Stimulated activated naive B cell treated with anti-CD40 and anti-IgM and Interleukin-4, amounts not matched to agents 10 μg/mL and 1 μg/mL and 100 μg/mL, for 72 hours (primary cell): ENCODE results near the gene TRIM37.
A peak's percentile ranks its signal among the peaks of the same experiment; 100 is the strongest.
"Not testable (repeated sequence)": the region's sequence is repeated elsewhere in the genome, so short reads cannot be mapped to it uniquely, and the experiment has no call there.

ENCODE experiments used
- ATAC-seq, 2 donors: fragments of 150-1000 bp; cut with Tn5 transposase; replicated peaks; 2 replicates each; pipeline ENCODE4 v1.10.0; 2021; ENCODE audit warnings: moderate library complexity in 1 of 2
- DNase-seq: peaks from one replicate; pipeline ENCODE4 v3.0.0; 2021
- H3K27ac Mint-ChIP-seq: one replicate; pipeline ENCODE4 v1.8.0; 2022; ENCODE audit warnings: mild to moderate bottlenecking, mixed read lengths
- H3K27me3 Mint-ChIP-seq, 2 donors: one replicate each; pipeline ENCODE4 v1.8.0; 2022; ENCODE audit warnings: mixed read lengths in 2 of 2
- H3K36me3 Mint-ChIP-seq, 2 donors: one replicate each; pipeline ENCODE4 v1.8.0; 2022; ENCODE audit warnings: mixed read lengths in 2 of 2, mild to moderate bottlenecking in 1 of 2
- H3K4me1 Mint-ChIP-seq, 2 donors: one replicate each; pipeline ENCODE4 v1.8.0; 2022; ENCODE audit warnings: mixed read lengths in 2 of 2, mild to moderate bottlenecking in 1 of 2
- H3K4me3 Mint-ChIP-seq, 2 donors: one replicate each; pipeline ENCODE4 v1.8.0; 2022; ENCODE audit warnings: mild to moderate bottlenecking in 2 of 2, mixed read lengths in 2 of 2, moderate library complexity in 1 of 2
- H3K9me3 Mint-ChIP-seq, 2 donors: one replicate each; pipeline ENCODE4 v1.8.0; 2022; ENCODE audit warnings: mixed read lengths in 2 of 2, mild to moderate bottlenecking in 1 of 2

TRIM37 gene

GRCh38 chr17:58980706-58981481, 125.8 kb downstream of the TRIM37 start:
- H3K36me3 Mint-ChIP-seq: no peaks in the 10 kb centered on the region

GRCh38 chr17:58976541-58976940, 130.1 kb downstream of the TRIM37 start:
- Mint-ChIP-seq H3K27ac (no peak overlapping the region), H3K9me3 (no peaks in the 10 kb centered on the region), H3K36me3 (no peaks in the 10 kb centered on the region), H3K4me1 (peaks cover 7 to 27% of the 10 kb centered on the region in 2 donors), H3K27me3 (no peaks in the 10 kb centered on the region), H3K4me3 (no peak overlapping the region)
- ATAC-seq (no peak), DNase-seq (no peak)

More at GRCh38 chr17:58980706-58981481, 125.8 kb downstream of the TRIM37 start:
- Mint-ChIP-seq H3K4me3 (no peak overlapping the region), H3K27ac (no peak overlapping the region), H3K9me3 (no peaks in the 10 kb centered on the region), H3K27me3 (no peaks in the 10 kb centered on the region), H3K4me1 (peaks cover 1 to 8% of the 10 kb centered on the region in 2 donors)
- DNase-seq (no peak), ATAC-seq (no peak)

GRCh38 chr17:58974354-58974753, 132.3 kb downstream of the TRIM37 start:
- Mint-ChIP-seq H3K4me3 (no peak overlapping the region), H3K9me3 (no peaks in the 10 kb centered on the region), H3K36me3 (no peaks in the 10 kb centered on the region), H3K4me1 (peaks cover 7 to 27% of the 10 kb centered on the region in 2 donors), H3K27ac (no peak overlapping the region), H3K27me3 (no peaks in the 10 kb centered on the region)
- ATAC-seq: peak in 1 of 2 donors; percentile 38
- DNase-seq: no peak

- Mint-ChIP-seq H3K4me1 (peaks cover 7 to 29% of the 10 kb centered on the region in 2 donors), H3K27ac (no peak overlapping the region), H3K9me3 (no peaks in the 10 kb centered on the region), H3K4me3 (no peak overlapping the region), H3K27me3 (no peaks in the 10 kb centered on the region), H3K36me3 (no peaks in the 10 kb centered on the region)
- DNase-seq: no peak
- no peak for ATAC-seq
These were observed 135.8 kb downstream of the TRIM37 start for GRCh38 chr17:58970609-58971450.

- no peak for ATAC-seq
- H3K36me3 Mint-ChIP-seq: no peaks in the 10 kb centered on the region
- no peak overlapping the region for H3K27ac Mint-ChIP-seq
- no peak overlapping the region for H3K4me3 Mint-ChIP-seq
- H3K9me3 Mint-ChIP-seq: no peaks in the 10 kb centered on the region
- H3K4me1 Mint-ChIP-seq: peaks cover 3 to 17% of the 10 kb centered on the region in 2 donors
- no peaks in the 10 kb centered on the region for H3K27me3 Mint-ChIP-seq
- DNase-seq: no peak
These were observed 137.1 kb downstream of the TRIM37 start for GRCh38 chr17:58969612-58970011.

DNA sequence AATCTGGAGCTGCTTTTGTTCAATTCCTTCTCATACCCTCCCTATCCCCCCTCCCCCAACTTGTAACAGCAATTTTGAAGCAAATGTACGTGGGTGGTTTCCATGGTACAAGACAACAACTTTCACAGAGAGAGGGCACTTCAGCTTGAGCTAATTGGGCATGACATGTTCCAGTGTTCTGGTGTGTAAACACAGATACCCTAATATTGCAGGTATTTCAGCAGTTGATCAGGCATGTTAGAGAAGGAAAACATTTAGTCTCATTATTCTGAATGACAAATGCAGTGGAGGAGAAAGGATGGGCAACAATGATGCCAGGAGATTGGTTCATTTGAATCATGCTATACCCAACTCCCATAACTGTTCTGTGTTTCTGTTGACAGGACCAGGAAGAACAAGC, 137.5 kb downstream of the TRIM37 start:
- DNase-seq: no peak
- no peaks in the 10 kb centered on the region for H3K27me3 Mint-ChIP-seq
- no peaks in the 10 kb centered on the region for H3K36me3 Mint-ChIP-seq
- H3K4me3 Mint-ChIP-seq: no peak overlapping the region
- H3K9me3 Mint-ChIP-seq: no peaks in the 10 kb centered on the region
- H3K27ac Mint-ChIP-seq: no peak overlapping the region
- no peak for ATAC-seq
- peaks cover 3 to 14% of the 10 kb centered on the region in 2 donors for H3K4me1 Mint-ChIP-seq

- Mint-ChIP-seq H3K9me3 (no peaks in the 10 kb centered on the region), H3K4me1 (peaks cover 2 to 8% of the 10 kb centered on the region in 2 donors), H3K27me3 (no peaks in the 10 kb centered on the region), H3K4me3 (no peak overlapping the region), H3K36me3 (no peaks in the 10 kb centered on the region), H3K27ac (no peak overlapping the region)
- DNase-seq (no peak), ATAC-seq (no peak)
These were observed 138.1 kb downstream of the TRIM37 start for GRCh38 chr17:58968426-58969061.

DNA sequence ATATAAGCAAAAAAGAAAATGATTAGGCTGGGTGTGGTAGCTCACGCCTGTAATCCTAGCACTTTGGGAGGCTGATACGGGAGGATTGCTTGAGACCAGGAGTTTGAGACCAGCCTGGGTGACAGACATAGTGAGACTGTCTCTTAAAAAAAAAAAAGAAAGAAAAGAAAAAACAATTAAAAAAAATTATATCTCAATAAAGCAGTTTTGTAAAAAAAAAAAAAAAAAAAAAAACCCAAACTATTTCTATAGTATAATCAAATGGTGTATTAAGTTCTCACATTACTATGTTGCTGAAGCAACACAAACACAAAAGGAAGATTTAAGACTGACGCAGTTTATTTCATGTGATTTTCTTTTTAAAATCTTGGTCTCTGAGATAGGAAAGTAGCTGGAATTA, 140.5 kb downstream of the TRIM37 start:
- peaks cover 2 to 5% of the 10 kb centered on the region in 2 donors for H3K4me1 Mint-ChIP-seq

DNA sequence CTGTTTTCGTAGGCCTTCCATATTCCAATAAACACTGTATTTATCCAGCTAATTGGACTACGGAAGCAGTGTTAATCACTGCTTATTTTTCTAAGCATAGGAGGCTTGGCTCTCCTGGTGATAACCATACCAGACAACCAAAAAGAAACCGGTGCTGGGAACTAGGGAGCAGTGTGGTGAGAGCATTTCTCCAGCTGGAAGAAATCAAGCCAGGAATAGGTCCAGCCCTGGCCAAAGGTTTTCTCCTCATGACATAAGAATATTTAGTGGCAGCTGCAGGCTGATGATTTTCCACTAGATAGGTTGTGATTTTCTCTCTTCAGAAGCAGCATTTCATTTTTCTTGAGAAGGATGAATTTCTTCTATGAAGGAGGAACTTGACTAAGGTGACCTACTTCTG, 141.5 kb downstream of the TRIM37 start:
- no peak overlapping the region for H3K4me3 Mint-ChIP-seq
- ATAC-seq: no peak
- H3K27ac Mint-ChIP-seq: no peak overlapping the region

More for the DNA sequence above, 140.5 kb downstream of the TRIM37 start:
- Mint-ChIP-seq H3K27ac (no peak overlapping the region), H3K9me3 (no peaks in the 10 kb centered on the region), H3K4me3 (no peak overlapping the region), H3K27me3 (no peaks in the 10 kb centered on the region), H3K36me3 (no peaks in the 10 kb centered on the region)
- ATAC-seq (no peak), DNase-seq (no peak)

DNA sequence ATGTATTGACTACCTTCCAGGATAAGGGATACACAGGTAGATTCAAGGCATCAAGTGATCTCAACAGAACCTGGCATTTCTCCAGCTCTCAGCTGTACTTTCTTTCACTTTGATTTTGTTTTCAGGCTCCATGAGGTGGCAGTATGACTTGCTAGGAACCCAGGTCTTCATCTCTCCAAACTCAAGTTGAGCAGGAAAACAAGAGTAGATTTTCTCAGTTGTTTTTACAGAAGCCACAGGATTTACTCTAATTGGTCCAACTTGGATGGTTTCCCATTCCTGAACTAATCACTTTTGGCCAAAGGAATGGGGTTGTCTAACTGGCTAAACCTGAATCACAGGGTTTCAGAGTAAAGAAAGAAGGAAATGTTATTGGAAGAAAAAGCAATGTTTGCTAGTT, 146.6 kb downstream of the TRIM37 start:
- Mint-ChIP-seq H3K27ac (no peak overlapping the region), H3K9me3 (no peaks in the 10 kb centered on the region), H3K27me3 (no peaks in the 10 kb centered on the region), H3K36me3 (no peaks in the 10 kb centered on the region), H3K4me3 (no peak overlapping the region), H3K4me1 (peaks cover 0 to 1% of the 10 kb centered on the region in 2 donors)
- no peak for ATAC-seq
- DNase-seq: no peak

More for the DNA sequence above, 141.5 kb downstream of the TRIM37 start:
- Mint-ChIP-seq H3K9me3 (no peaks in the 10 kb centered on the region), H3K27me3 (no peaks in the 10 kb centered on the region), H3K36me3 (no peaks in the 10 kb centered on the region), H3K4me1 (peaks cover 2 to 5% of the 10 kb centered on the region in 2 donors)
- DNase-seq: no peak

- not testable (repeated sequence) for H3K27me3 Mint-ChIP-seq, H3K9me3 Mint-ChIP-seq, H3K36me3 Mint-ChIP-seq, H3K4me3 Mint-ChIP-seq, ATAC-seq, H3K27ac Mint-ChIP-seq, DNase-seq
- H3K4me1 Mint-ChIP-seq: peaks cover 9 to 15% of the 10 kb centered on the region in 2 donors
These were observed 149.0 kb downstream of the TRIM37 start for GRCh38 chr17:58957725-58958073.

- DNase-seq: no peak
- no peak overlapping the region for H3K4me3 Mint-ChIP-seq
- ATAC-seq: no peak
- no peak overlapping the region for H3K27ac Mint-ChIP-seq
- H3K27me3 Mint-ChIP-seq: no peaks in the 10 kb centered on the region
- peaks cover 0 to 4% of the 10 kb centered on the region in 2 donors for H3K36me3 Mint-ChIP-seq
- peaks cover 9 to 15% of the 10 kb centered on the region in 2 donors for H3K4me1 Mint-ChIP-seq
- peaks cover 0 to 7% of the 10 kb centered on the region in 2 donors for H3K9me3 Mint-ChIP-seq
These were observed 149.5 kb downstream of the TRIM37 start for GRCh38 chr17:58956997-58957724.

- DNase-seq, H3K4me3 Mint-ChIP-seq, H3K27me3 Mint-ChIP-seq, H3K27ac Mint-ChIP-seq: not testable (repeated sequence)
- peak; percentile 91 to 92 for ATAC-seq
- Mint-ChIP-seq H3K9me3 (peaks cover 14 to 17% of the 10 kb centered on the region in 2 donors), H3K4me1 (peaks cover 9 to 15% of the 10 kb centered on the region in 2 donors), H3K36me3 (peaks cover 9 to 12% of the 10 kb centered on the region in 2 donors)
These were observed 152.3 kb downstream of the TRIM37 start for GRCh38 chr17:58954358-58954757.

GRCh38 chr17:58947824-58948223, 158.9 kb downstream of the TRIM37 start:
- DNase-seq: no peak
- Mint-ChIP-seq H3K9me3 (peaks cover 27 to 28% of the 10 kb centered on the region in 2 donors), H3K27me3 (peaks cover 9 to 16% of the 10 kb centered on the region in 2 donors)

More at GRCh38 chr17:58947824-58948223, 158.9 kb downstream of the TRIM37 start:
- peaks cover 9 to 26% of the 10 kb centered on the region in 2 donors for H3K4me1 Mint-ChIP-seq
- H3K27ac Mint-ChIP-seq: no peak overlapping the region
- peak in 1 of 2 donors; percentile 38 for ATAC-seq
- H3K36me3 Mint-ChIP-seq: peaks cover 9 to 27% of the 10 kb centered on the region in 2 donors
- H3K4me3 Mint-ChIP-seq: peak overlapping the region in 1 of 2 donors; percentile 36
